NCI-H2081 treated with DMSO at 0.1 percent for 48 hours (cell line): ENCODE data around the gene AFF4.

Source experiments
- DNase-seq: peaks from one replicate; lab custom pipeline; 2025; lab: John Stamatoyannopoulos, UW

The AFF4 gene

DNA sequence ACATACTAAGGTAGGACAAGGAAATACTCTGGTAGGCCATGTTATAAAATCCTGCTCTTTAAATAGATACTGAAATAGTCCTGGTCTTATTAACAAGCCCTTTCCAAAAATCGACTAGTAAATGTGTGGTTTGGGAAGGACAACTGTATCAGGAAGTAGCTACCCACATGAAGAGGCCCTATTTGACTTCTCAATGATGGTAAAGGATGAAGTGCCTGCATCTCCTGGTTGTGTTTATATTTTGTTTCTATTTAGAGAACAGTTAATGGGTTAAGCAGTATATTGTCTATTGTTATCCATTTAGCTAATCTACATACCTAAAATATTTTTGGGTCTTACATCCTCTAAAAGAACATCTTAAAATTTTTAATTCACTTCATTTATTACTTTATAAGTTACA is 109.6 kb downstream of the AFF4 start:
- no peak for DNase-seq

- no peak for DNase-seq
Observed at GRCh38 chr5:132853323-132853722, 110.1 kb downstream of the AFF4 start.

DNA sequence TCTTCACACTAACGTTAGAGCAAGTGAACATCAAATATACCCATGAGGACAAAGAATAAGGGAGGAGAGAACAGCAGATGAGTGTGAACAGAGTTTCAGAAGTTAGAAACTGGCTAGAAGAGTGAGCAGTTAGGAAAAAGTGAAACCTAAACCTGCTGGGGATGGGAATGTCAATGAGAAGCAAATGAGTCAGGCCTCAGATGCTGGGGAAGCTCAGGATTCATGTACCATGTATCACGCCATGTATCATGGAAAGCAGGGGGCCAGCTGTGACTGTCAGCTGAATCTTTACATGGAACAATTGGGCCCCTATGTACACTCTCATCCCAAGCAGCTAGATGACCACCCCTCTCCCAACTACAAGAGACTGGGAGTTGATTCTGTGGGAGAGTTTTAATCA is 113.4 kb downstream of the AFF4 start:
- DNase-seq: no peak

GRCh38 chr5:132849347-132849746 is 114.1 kb downstream of the AFF4 start:
- DNase-seq: no peak

- DNase-seq: no peak
Observed at GRCh38 chr5:132848270-132848669, 115.2 kb downstream of the AFF4 start.

DNA sequence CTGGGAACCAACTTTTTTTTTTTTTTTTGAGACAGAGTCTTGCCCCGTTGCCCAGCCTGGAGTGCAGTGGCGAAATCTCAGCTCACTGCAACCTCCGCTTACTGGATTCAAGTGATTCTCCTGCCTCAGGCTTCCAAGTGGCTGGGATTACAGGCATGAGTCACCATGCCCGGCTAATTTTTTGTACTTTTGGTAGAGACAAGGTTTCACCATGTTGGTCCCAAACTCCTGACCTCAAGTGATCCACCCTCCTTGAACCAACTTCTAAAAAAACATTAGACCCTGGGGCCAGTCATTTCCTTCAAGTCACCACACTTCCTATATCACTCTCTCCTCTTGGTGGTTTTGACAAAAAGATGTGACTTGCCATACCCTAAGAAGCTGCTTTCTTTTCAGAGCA is 122.1 kb downstream of the AFF4 start:
- DNase-seq: no peak

DNA sequence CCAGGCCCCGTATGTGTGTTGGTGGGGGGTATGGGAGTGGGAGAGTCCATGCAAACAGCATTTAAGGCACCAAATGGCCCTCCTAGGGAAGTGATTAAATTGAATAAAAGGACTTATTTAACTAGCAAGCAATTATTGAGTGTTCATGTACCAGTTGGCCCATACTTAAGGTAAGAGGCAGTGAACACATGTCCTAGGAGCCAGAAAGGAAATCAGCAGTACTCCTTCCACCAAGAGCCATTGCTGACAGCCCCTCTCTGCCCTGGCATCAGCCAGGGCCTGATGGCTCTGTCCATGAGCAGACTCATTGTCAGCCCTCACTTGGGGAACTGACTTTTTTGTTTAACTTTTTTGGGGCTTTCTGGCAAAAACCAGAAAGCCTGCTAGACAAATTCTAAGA is 122.5 kb downstream of the AFF4 start:
- no peak for DNase-seq

DNA sequence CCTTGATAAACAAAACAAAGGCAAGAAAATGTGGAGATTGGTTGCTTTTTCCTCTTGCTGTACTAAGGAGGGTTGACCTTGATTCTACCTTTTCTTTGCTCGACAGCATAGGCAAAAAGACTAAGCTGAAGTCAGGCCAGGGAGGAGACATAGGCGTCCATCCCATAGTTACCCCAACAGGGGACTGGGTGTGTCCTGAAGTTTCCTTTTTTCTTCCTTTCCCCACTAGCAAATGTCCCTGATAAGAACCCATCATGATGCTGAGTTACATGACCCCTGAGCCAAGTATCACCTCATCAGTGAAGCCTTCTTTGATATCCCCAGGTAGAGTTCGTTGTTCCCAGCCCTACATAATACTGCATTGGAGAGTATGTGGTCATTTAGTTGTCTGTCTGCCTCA is 123.1 kb downstream of the AFF4 start:
- no peak for DNase-seq

GRCh38 chr5:132839426-132840301 is 123.8 kb downstream of the AFF4 start:
- no peak for DNase-seq

DNA sequence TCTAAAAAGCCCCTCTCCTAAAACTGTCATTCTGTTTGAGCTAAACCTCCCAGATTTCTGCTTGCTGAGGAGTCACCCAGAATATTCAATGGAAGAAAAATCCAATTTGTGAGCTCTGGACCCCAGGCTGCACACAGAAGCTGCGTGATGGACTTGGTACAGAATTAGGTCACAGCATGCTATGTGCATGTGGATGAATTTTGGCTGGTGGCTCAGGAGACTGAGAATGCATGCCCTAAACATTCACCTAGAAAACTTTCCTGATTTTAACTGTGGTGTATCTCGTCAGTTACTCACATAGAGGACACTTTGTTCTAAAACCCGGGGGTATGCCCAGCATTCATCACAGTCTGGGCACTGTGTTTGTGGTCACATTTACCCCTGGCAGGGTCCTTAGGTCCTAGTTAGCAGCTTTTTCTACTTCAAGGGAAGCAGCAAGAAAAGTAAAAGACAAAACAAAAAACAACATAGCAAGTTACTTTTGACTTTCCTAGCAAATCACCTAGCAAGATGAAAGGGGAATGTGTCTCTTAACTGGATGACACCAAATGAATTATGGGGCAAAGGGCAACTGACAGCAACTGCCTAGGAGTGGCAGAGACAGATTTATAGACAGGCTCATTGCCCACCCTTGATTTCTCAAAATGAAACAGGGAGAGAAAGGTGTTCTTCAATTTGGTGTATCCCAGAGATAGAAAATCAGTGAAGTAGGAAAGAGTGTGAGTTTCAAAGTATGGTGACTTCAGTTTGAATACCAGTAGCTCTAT is 124.7 kb downstream of the AFF4 start:
- DNase-seq: no peak

GRCh38 chr5:132837868-132838267 is 125.6 kb downstream of the AFF4 start:
- DNase-seq: no peak

GRCh38 chr5:132836852-132837251 is 126.6 kb downstream of the AFF4 start:
- DNase-seq: no peak

DNA sequence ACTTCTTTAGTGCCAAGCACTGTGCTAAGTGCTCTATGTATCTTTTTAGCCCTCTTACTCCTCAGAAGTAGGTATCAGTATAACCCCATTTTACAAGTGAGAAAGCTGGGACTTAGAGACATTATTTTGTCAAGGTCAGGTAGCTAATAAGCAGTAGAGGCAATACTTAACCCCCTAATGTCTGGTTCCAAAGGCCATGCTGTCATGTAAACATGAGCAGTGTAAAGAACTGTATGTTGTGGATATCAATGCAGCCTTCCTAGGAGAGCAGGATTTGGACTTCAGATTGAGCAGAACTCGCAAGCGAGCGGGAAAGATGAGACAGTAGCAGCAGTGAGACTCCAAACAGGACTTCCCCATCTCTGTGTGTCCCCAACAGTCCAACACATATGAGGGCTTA is 129.4 kb downstream of the AFF4 start:
- no peak for DNase-seq

DNA sequence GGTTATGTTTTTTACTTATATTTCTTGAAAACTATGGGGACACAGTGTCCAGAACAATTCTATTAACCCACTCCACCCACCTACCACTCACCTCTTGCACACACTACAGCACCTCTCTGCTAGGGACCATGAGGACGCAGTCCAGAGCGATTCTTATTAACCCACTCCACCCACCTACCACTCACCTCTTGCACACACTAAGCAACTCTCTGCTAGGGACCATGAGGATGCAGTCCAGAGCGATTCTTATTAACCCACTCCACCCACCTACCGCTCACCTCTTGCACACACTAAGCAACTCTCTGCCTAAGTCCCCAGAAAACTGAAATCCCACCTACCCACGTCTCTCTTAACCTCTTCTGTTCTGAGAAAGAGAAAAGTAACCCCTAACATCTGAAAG is 130.8 kb downstream of the AFF4 start:
- DNase-seq: no peak

- no peak for DNase-seq
Observed at GRCh38 chr5:132831095-132831860, 132.2 kb downstream of the AFF4 start.

- no peak for DNase-seq
Observed at GRCh38 chr5:132830436-132831094, 132.9 kb downstream of the AFF4 start, which contains the start of gene SHROOM1. SHROOM1 (minus strand) TSS chr5:132830647; CDS start chr5:132826140, 4,507 bp downstream.

- no peak for DNase-seq
Observed at GRCh38 chr5:132829742-132830435, 133.5 kb downstream of the AFF4 start.

GRCh38 chr5:132828846-132829494 is 134.5 kb downstream of the AFF4 start:
- no peak for DNase-seq

DNA sequence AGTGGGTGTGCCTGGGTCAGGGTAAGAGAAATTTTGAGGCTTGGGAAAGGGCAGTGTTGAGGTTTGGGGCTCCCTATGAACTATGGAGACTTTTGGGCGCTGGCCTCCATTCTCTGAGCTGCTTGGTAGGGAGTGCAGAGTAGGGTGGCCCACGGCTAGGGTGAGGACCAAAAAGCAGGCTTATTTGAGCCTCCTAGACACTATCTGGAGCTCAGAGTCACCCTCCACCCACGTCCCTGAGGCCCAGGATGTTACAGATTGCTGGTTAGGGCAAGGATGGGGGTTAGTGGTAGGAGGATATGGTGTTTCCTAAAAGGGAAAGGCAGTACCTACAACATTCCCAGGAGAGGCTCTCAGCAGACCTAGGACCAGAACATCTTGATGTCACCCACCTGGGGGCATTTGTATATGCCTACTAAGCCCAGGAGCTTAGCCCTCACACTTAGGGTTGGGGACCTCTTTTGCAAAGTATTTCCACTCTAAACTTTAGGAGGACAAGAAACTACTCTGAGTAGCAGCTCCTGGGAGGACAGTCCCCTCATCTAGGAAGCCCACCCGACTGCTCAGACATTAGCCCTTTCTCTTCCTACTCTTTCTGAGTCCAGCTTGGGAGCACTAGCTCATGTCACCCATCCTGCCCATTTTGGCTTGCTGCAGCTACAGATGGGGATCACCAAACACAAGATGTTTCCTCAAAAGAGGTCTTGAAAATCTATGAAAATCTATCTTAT is 135.3 kb downstream of the AFF4 start:
- DNase-seq: no peak
